HG03175 (cell line): ENCODE results near the gene CDR2L.
A peak's percentile ranks its signal among the peaks of the same experiment; 100 is the strongest.
"Not testable (repeated sequence)": the region's sequence is repeated elsewhere in the genome, so short reads cannot be mapped to it uniquely, and the experiment has no call there.

Experiments used
- ATAC-seq: cut with Tn5 transposase; IDR thresholded peaks from one replicate; pipeline ENCODE4 v1.9.1; 2021; ENCODE audit warnings: mild to moderate bottlenecking, moderate library complexity; ENCODE audit not compliant: unreplicated experiment

CDR2L gene

DNA sequence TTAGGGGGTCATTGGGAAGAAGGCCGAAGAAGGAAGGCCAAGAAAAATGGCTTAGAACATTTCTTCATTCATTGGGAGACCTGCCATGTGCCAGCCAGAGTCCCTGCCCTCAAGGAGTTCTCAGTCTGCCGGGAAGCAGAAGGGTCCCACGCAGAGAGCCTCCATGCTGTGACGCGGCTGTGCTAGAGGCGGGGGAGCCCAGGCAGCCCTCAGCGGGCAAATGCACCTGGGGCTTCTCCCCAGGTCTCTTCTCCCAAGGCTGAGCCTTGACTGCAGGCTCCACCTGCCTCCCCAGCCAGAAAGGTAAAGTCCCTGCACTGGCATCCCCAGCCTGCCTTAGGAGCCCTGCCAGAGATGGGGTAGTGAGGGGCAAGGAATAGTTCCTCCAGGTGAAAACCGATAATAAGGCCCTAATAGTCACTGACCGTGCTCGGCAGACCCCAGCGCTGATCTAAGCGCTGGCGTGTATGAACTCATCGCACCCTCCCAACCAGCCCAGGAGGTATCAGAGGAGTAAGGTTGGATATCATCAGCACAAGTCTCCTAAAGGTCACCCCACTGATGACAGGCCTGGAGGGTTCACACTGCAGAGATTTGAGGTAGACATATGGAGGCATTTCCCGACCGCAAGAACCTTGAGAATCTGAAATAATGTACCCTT, 6.0 kb upstream of the CDR2L start:
- ATAC-seq = no peak

DNA sequence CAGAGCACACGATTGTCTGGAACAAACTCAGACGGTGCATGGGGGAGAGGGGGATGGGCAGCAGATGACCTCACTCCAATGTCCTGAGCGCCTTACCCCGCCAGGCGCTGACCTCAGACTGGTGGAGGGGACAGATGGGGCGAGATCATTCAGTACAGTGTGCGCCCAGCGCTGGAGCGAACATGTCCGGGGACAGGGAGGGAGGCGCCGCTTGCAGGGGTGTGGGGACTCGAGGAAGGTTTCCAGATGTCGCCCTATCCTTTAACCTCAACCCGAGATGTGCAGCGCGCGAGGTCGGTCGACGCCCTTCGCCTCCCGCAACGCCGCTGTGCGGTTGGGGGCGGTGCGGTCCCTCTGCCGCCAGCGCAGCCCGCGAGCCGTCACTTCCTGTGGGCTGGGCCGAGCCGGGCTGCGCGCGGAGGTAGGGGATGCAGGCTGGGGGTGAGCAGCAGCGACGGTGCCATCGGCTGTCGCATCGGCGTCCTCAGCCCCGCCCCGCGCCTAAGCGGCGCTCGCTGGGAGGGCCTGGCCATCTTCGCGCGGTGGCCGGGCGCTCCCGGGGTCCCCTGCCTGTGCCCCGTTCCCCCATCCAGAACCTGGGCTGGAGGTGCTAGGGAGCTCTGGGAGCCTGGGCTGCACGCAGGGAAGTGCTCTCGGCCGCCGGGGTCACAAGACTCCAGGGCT, 5.3 kb upstream of the CDR2L start:
- peak; percentile 58 for ATAC-seq

DNA sequence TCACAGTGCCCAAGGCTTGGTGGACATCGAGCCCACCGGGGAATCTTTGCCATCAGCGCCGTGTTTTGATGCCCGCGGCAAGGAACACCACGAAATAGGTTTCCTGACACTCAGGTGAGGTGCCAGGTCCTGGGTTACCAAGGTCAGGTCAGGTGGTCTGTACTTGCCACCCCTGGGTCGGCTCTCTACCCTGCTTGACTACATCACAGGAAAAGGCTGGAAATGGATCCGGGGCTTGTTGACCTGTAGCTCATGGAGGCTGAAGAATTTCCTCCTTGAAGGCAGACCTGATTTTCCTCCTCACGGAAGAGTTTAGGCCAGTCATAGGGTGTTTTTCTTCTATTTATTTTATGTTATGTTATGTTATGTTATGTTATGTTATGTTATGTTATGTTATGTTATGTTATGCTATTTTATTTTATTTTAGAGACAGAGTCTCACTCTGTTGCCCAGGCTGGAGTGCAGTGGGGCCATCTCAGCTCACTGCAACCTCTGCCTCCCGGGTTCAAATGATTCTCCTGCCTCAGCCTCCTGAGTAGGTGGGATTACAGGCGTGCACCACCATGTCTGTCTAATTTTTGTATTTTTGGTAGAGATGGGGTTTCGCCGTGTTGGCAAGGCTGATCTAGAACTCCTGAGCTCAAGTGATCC, 4.6 kb upstream of the CDR2L start:
- ATAC-seq = not testable (repeated sequence)

DNA sequence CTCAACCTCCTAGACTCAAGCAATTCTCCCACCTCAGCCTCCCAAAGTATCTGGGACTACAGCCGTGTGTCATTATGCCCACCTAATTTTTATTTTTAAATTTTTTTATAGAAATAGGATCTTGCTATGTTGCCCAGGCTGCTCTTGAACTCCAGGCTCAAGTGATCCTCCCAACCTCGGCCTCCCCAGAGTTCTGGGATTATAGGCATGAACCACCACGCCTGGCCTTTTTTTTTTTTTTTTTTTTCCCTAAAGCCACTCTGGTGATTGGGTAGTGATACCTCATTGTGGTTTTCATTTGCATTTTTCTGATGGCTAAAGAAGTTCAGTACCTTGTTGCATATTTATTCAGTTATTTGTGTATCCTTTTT, 1.2 kb upstream of the CDR2L start:
- ATAC-seq = no peak

DNA sequence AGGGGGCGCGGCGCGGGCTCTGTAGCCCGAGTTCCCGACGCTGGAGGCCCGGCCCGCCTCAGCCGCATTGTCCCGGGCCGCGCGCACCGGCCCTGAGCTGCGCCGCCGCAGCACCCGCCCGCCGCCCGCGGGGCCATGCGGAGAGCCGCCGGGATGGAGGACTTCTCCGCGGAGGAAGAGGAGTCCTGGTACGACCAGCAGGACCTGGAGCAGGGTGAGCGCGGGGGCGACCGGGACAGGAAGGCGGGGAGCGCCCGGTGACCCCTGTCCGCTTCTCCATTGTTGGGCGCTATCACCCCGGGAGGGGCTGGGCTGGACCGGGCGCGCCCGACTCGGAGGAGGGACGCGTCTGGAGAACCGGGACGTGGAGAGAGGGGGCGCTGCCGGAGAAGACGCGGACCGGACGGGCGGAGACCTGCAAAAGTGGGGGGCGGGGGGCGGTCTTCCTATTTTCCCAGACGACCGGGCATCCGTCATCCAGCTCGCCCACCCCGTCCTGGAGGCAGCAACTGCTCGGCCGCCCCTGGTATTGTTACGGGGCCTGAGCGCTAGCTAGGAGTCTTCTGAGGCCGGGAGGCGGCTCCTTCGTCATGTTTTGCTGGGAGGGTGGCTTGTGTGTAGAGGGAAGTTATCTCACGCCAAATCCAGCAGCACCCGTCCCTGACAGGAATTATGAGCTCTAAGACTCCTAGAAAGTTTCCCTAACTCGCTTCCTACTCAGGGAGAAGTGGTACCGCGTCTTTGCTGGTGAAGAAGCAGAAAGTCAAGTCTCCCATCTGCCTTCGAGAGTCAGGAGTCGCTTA, 678 bp downstream of the CDR2L start:
- peak; percentile 40 for ATAC-seq

DNA sequence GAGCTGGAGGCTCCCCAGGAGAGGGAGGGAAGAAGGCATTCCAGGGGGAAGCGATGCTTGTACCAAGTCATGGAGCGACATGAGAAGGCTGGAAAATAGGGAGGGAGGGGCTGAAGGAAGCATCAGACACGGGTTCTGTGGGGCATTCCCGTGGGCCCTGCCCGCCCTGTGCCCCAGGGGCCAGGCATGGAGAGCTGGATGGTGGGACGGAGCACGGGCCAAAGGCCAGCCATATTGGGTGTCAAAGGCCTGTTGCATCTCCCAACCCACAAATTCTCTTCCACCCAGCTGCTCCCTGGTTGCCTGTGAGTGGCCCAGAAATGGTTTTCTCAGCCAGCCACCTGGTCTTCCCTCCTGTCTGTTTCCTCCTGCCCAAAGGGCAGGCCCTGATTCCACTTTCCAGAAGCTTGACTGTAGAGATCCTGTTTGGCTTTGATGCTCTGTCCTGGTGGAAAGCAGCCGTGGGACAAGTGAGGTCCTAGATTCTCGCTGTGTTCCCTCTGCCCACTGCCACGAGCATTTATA, 3.2 kb downstream of the CDR2L start:
- no peak for ATAC-seq

DNA sequence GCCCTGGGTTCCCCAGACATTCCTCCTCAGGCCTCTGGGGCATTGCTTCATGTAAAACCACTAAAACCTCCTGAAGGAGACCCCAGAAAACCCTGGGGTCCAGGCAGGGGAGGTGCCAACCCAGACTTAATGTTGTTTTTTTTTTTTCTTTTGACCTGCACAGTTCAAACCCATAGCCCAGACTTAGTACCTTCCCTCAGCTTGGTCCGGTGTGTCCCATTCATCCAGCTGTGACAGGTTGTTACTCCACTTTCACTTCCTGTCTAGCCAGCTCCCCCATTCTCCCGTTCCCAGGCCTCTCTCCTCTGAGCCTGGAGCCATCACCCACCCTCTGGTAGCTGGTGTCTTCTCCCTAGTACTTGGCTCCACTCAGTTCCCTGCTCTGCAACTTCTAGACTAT, 4.8 kb downstream of the CDR2L start:
- ATAC-seq = no peak

DNA sequence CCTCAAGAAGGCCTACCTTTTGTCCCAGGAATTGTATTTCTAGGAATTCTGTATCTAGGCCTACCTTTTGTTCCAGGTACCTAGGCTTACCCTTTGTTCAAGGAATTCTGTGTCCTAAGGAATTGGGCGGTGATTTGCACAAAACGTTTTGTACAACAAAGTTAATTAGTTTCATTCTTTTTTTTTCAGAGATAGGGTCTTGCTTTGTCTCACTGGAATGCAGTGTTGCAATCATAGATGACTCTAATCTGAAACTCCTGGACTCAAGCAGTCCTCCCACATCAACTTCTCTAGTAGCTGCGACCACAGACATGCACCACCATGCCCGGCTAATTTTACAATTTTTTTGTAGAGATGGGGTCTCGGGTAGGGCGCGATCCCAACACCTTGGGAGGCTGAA, 7.0 kb downstream of the CDR2L start:
- ATAC-seq = no peak

DNA sequence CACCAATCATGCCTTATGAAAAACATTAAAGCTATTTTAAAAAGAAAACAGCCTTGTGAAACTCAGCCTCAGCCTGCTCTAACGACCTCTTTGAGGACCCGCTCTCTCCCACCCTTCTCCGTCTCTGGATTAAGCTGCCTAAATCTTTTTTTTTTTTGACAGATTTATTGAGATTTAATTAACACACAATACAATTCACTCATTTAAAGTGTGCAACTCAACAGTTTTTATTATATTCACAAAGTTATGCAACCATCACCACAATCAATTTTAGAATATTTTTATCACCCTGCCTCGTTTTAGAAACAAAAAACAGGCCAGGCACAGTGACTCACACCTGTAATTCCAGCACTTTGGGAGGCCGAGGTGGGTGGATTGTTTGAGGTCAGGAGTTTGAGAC, 8.4 kb downstream of the CDR2L start:
- ATAC-seq = no peak

DNA sequence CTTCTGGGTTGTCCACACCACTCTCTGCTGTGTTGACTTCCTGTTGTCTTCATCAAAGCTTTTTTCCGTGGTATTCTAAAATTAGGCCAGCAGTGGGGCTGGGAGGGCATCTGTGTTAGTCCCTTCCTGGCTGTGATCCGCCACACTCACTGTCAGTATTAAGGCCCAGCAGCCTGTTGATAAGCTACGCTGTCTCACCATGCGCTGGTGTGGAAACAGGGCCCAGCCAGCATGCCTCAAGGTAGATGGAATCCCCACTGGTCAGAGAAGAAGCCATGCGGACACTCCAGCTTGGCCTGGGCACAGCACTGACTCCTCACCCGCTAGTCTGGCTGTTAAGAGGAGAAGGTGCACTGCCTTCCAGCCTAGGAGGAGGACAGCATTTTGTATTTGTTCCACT, 11.4 kb downstream of the CDR2L start:
- no peak for ATAC-seq

DNA sequence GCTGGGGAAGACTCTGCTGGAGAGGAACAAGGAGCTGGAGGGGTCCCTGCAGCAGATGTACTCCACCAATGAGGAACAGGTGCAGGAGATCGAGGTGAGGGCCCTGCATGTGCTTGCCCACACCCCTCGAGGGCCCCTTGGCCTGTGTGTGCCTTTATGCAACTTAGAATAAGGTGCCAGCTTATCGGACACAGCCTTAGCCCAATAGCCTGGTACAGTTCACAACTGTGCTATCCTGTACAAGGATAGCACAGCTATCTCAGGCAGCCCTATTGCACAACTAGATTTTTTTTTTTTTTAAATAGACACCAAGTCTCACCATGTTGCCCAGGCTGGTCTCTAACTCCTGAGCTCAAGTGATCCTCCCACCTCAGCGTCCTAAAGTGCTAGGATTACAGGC, 12.1 kb downstream of the CDR2L start:
- ATAC-seq = no peak

DNA sequence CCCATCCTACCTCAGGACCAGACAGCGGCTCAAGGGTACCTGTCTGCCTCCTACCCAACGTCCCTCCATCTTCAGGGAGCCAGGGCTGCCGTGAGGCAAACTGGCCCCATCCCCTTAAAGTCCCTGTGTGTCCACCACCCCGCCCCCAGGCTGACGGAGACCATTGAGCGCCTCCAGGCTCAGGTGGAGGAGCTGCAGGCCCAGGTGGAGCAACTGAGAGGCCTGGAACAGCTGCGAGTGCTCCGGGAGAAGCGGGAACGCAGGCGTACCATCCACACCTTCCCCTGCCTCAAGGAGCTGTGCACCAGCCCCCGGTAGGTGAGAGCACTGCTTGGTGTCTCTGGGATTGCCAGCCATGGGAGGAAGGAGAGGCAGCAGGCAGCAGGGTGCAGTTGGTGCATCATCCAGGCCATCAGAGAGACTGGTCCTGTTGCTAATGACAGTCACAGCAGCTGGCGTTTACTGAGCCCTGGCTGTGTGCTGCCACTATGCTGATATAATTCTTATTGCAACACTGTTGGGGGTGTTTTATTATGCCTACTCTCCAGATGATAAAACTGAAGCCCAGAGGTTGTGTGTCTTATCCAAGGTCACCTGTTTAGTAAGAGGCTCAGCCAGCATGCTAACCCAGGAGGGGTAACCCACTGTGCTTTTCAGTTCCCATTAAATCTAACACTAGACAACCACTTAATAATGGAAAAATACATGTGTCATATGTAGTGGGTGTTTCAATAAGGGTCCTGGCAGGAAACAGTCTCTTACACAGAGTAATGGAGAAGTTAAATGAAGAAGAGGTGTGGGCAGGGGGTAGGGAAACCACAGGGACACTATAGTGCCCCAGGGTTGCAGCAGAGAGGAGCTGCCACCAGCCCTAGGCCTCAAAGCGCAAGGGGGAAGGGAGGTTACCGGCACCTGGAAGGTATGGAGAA, 14.7 kb downstream of the CDR2L start:
- ATAC-seq = no peak

DNA sequence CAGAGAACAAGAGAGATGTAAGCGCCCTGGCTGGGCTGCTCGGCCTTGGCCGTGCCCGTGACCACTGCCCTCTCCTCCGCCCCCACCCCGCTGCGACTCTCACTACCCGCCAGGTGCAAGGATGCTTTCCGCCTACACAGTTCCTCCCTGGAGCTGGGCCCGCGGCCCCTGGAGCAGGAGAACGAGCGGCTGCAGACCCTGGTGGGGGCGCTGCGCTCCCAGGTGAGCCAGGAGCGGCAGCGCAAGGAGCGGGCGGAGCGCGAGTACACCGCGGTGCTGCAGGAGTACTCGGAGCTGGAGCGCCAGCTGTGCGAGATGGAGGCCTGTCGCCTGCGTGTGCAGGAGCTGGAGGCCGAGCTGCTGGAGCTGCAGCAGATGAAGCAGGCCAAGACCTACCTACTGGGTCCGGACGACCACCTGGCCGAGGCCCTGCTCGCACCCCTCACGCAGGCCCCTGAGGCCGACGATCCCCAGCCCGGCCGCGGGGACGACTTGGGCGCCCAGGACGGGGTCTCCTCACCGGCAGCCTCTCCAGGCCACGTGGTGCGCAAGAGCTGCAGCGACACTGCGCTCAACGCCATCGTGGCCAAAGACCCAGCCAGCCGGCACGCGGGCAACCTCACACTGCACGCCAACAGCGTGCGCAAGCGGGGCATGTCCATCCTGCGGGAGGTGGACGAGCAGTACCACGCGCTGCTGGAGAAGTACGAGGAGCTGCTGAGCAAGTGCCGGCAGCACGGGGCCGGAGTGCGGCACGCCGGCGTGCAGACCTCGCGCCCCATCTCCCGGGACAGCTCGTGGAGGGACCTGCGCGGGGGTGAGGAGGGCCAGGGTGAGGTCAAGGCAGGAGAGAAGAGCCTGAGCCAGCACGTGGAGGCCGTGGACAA, 15.9 kb downstream of the CDR2L start:
- ATAC-seq = no peak

DNA sequence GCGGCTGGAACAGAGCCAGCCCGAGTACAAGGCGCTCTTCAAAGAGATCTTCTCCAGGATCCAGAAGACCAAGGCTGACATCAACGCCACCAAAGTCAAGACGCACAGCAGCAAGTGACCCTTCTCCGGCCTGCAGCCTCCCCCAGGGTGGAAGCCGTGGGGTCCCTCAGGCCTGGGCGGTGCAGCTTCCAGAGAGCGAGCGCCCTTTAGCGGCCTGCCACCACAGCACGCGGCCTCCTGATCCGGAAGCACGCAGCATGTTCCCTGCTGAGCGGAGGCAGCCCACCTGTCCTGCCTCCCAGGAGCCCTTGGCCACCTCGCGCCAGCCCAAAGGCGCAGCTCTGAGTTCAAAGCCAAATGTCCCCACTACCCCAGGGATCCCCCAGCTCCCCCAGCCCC, 16.5 kb downstream of the CDR2L start:
- ATAC-seq = no peak

DNA sequence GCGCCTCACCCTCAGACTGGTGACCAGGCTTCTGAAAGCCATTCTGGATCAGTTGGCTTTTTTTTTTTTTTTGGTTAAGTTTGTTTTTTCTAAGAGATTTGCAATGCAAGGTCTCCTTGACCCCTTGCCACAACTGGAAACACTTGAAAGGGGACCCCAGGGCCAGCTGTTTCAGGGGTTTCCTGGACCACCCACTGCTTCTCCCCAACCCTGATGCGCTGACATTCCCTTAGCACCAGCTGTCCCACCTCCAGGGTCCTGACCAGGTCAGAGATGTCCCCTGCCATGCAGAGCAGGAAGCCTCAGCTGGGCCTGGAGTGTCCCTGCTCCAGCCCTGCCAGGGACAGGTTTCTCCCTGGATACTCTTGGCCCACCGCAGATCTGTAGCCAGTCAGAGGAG, 16.9 kb downstream of the CDR2L start:
- ATAC-seq = no peak

DNA sequence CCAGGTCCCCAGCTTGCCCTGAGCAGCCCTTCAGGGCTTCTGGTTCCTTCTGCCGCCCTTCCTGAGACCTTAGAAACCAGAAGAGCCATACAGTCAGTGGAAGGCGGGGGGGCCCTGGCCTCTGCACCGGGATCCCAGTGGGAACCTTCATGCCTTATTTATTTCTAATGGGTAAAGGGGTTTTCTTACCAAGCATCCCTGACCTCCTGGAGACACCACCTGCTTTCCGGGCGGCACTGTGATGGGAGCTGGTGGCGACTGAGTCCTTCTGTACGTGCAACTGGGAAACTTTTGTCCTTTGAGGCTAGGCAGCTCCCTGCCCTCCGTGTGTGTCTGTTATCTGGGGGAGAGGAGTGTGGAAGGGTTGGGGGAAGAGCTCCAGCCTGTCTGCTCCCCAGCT, 17.9 kb downstream of the CDR2L start:
- no peak for ATAC-seq

DNA sequence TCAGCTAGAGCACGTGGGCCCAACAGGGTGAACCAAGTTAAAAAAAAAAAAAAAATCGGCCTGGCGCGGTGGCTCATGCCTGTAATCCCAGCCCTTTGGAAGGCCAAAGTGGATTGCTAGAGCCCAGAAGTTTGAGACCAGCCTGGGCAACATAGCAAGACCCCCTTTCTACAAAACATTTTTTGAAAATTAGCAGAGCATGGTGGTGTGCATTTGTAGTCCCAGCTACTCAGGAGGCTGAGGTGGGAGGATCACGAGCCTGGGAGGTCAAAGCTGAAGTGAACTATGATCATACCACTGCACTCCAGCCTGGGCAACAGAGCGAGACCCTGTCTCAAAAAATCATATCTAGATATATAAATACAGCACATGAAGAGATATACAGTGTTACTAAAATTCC, 18.7 kb downstream of the CDR2L start:
- not testable (repeated sequence) for ATAC-seq

DNA sequence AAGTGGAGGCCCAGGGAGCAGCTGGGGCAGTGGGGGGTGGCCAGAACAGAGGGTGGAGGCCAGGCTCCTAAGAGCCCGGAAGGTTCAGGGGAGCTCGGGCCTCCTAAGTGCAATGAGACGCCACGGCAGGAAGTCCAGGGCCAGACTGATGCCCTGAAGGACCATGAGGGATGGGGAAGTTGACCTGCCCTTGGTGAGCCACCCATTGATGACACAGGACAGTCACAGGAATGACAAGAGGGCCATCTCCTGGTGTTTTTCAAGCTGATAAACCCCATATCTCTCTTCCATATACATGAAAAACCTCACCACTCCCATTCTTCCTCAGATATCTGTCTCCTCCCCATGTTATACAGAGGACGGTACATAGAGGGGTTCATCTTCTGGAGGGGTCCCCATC, 19.2 kb downstream of the CDR2L start:
- ATAC-seq = no peak

DNA sequence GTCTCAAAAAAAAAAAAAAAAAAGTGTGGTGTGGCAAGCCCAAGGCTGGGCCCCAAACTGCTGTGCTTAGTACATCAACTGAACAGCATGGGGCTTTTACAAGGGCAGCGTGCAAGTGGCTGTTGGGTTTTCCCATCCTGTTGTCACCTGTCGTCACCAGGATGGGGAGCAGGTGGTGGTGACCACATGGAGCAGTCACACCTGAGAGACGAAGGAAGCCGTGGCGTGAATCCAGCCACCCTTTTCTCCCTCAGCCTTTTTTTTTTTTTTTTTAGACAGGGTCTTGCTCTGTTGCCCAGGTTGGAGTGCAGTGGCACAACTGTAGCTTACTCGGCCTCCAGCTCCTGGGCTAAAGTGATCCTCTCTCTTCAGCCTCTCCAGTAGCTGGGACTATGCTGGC, 20.9 kb downstream of the CDR2L start:
- no peak for ATAC-seq
